Astrocyte (in vitro differentiated cells and primary cell): ENCODE measurements around the gene CYB561D1.

Experiments
- EZH2 ChIP-seq: IDR thresholded peaks from 2 replicates; pipeline ENCODE4 v1.6.1; 2012; ENCODE audit warnings: mild to moderate bottlenecking, low read length, inconsistent platforms; ENCODE audit not compliant: insufficient read depth
- TF ChIP-seq, protein P1 (sequence below): IDR thresholded peaks from 2 replicates; pipeline ENCODE4 v1.5.1; 2011; ENCODE audit warnings: low read depth, mild to moderate bottlenecking, inconsistent platforms, low read length, moderate library complexity; ENCODE audit not compliant: insufficient read depth

DNA sequence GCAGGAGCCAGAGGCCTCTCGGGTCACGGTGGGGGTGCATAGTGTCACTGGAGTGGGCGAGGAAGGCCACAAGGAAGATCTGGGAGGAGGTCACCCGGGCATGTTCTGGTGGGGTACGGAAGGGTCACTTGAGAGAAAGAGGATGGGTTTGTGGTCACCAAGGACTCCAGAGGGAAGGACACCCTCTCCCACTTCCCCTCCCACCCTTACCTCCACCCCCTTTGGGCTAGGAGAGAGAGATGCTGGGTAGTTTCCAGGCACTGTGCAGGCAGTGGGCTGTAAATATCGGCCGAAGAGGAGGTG lies 14.9 kb downstream of the CYB561D1 start:
- TF ChIP-seq, protein P1, sequence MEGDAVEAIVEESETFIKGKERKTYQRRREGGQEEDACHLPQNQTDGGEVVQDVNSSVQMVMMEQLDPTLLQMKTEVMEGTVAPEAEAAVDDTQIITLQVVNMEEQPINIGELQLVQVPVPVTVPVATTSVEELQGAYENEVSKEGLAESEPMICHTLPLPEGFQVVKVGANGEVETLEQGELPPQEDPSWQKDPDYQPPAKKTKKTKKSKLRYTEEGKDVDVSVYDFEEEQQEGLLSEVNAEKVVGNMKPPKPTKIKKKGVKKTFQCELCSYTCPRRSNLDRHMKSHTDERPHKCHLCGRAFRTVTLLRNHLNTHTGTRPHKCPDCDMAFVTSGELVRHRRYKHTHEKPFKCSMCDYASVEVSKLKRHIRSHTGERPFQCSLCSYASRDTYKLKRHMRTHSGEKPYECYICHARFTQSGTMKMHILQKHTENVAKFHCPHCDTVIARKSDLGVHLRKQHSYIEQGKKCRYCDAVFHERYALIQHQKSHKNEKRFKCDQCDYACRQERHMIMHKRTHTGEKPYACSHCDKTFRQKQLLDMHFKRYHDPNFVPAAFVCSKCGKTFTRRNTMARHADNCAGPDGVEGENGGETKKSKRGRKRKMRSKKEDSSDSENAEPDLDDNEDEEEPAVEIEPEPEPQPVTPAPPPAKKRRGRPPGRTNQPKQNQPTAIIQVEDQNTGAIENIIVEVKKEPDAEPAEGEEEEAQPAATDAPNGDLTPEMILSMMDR = no peak
- no peak for TF ChIP-seq EZH2
